Activated CD4-positive, alpha-beta memory T cell treated with anti-CD3 and anti-CD28 coated beads, Interleukin-2, amount 10 ng/mL, durations not matched to agents 7 days and 5 days (primary cell): Measurements from ENCODE around the gene RDH13. TPM values are rescaled to one million over a fixed set of nuclear protein-coding genes. Genes with fewer than 3 reads are reported as not detected.

Experiments used
- CTCF ChIA-PET: fragments of 350-600 bp; sonication (Branson Sonifier 250); formaldehyde crosslinking; loops from one replicate; lab custom pipeline; 2021; ENCODE audit warnings: antibody characterized with exemption, inconsistent platforms; lab: Charles Lee
- POLR2A ChIA-PET: fragments of 350-600 bp; sonication (Branson Sonifier 250); formaldehyde crosslinking; loops from one replicate; lab custom pipeline; 2021; ENCODE audit warnings: antibody characterized with exemption; lab: Charles Lee
- DNase-seq: peaks from one replicate; pipeline ENCODE4 v3.0.0-alpha.2; 2020
- H3K27ac Mint-ChIP-seq: one replicate; pipeline ENCODE4 v1.8.0; 2021; ENCODE audit warnings: mild to moderate bottlenecking, mixed read lengths
- H3K27me3 Mint-ChIP-seq: one replicate; pipeline ENCODE4 v1.8.0; 2021; ENCODE audit warnings: mixed read lengths
- H3K36me3 Mint-ChIP-seq: one replicate; pipeline ENCODE4 v1.8.0; 2021; ENCODE audit warnings: low read depth, mixed read lengths
- H3K4me1 Mint-ChIP-seq: one replicate; pipeline ENCODE4 v1.8.0; 2021; ENCODE audit warnings: mixed read lengths
- H3K4me3 Mint-ChIP-seq: one replicate; pipeline ENCODE4 v1.8.0; 2021; ENCODE audit warnings: mild to moderate bottlenecking, mixed read lengths
- H3K9me3 Mint-ChIP-seq: one replicate; pipeline ENCODE4 v1.8.0; 2021; ENCODE audit warnings: mixed read lengths
- total RNA-seq, 2 experiments: library from RNA; stranded (reverse); gene quantifications; one replicate each; pipeline ENCODE4 v1.2.3, GENCODE V29; 2021

The RDH13 gene
- total RNA-seq, 2 experiments from 2014 or later: 15.3 to 15.5 TPM

DNA sequence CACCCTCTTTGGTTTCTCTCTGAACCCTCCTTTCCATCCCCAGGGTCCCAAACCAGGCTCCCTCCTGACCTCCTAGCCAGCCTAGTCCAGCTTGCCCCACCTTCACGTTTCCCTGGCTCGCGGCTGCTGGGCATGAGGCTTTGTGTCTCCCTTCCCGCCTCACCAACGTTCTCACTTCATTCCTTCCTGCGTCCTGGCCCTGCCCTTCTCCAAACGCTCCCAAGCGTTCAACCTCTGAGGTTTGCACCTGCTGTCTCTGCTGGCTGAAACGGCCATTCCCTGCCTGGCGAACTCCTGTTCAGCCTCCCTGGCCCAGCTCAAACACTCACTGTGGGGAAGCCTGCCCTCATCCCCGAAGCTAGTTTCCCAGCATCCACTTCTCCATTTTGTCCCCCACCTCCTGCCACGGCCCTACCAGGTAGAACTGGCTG, 25.1 kb upstream of the RDH13 start:
- Mint-ChIP-seq H3K36me3 (peaks cover 27% of the 10 kb centered on the region), H3K9me3 (no peaks in the 10 kb centered on the region), H3K4me1 (peaks cover 21% of the 10 kb centered on the region), H3K27me3 (peaks cover 45% of the 10 kb centered on the region), H3K4me3 (no peak overlapping the region), H3K27ac (no peak overlapping the region)
- ChIA-PET CTCF (interaction anchor here (0.6 to 2.0 kb wide), 10 partner anchors 13 to 416 kb away, joined by 3 to 10 read pairs (median 4); partner anchors contain the start of gene KMT5C), POLR2A (interaction anchor here (0.8 to 1.7 kb wide), 2 partner anchors 29 to 207 kb away, joined by 3 to 8 read pairs; partner anchors contain the start of gene PPP1R12C)
- no peak for DNase-seq

DNA sequence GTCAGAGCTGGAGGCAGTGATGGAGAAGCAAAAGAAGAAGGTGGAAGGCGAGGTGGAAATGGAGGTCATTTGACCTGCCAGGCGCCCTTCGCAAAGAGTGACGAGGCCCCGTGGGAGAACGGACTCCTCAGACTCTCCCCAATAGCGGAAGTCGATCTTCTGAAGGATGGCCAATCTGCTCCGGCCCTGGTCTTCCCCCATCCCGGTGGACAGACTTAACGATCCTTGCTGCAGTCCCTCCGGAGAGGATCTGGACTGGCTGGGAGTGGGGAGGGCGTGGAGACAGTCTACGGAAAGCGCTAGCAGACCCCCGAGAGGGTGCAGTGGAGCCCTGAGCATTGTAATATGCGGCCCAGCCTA, 24.6 kb upstream of the RDH13 start:
- ChIA-PET POLR2A (interaction anchor here (0.9 to 1.7 kb wide), 2 partner anchors 25 to 29 kb away, joined by 3 to 8 read pairs; partner anchors contain the start of genes PPP1R12C and RDH13), CTCF (interaction anchor here (1.1 to 2.0 kb wide), 3 partner anchors 48 to 416 kb away, joined by 4 to 6 read pairs (median 4); no protein-coding TSS in a partner anchor)
- DNase-seq: no peak
- Mint-ChIP-seq H3K4me3 (no peak overlapping the region), H3K27ac (no peak overlapping the region), H3K27me3 (peaks cover 50% of the 10 kb centered on the region), H3K9me3 (no peaks in the 10 kb centered on the region), H3K4me1 (peaks cover 26% of the 10 kb centered on the region), H3K36me3 (peaks cover 27% of the 10 kb centered on the region)

DNA sequence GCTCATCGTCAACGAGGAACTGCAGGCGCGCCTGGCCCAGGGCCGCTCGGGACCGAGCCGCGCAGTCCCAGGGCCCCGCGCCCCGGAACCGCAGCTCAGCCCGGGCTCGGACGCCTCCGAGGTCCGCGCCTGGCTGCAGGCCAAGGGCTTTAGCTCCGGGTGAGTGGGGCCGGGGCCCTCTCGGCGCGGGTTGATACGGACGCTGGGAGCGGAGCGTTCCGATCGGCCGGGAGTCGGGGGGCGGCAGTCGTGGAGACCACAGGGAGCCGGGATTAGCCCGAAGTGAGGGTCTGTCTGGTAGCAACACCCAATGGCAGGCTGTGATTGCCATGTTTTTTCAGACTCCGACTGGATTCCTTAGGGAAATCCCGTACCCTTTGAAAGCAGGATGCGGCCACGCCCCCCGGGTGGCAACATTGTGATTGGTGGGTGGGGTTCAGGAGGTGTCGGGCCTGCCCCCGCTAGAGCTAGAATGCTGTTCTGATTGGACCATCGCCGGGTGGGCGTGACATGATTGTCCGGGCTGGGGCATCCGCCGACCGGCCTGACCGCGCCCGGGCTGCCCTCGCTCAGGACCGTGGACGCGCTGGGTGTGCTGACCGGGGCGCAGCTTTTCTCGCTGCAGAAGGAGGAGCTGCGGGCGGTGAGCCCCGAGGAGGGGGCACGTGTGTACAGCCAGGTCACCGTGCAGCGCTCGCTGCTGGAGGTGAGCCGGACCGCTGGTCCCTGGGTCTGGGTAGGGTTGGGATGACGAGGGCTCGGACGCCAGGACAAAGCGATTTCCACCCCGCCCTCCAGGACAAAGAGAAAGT, 24.0 kb upstream of the RDH13 start:
- Mint-ChIP-seq H3K27me3 (peaks cover 53% of the 10 kb centered on the region), H3K4me3 (no peak overlapping the region), H3K9me3 (no peaks in the 10 kb centered on the region), H3K4me1 (peaks cover 32% of the 10 kb centered on the region), H3K36me3 (peaks cover 27% of the 10 kb centered on the region), H3K27ac (no peak overlapping the region)
- peak; percentile 48 for DNase-seq
- ChIA-PET POLR2A (interaction anchor here (0.9 to 1.7 kb wide), 6 partner anchors 9 to 320 kb away, joined by 3 to 8 read pairs (median 3); partner anchors contain the start of genes PPP1R12C and RDH13), CTCF (no interaction called here)

DNA sequence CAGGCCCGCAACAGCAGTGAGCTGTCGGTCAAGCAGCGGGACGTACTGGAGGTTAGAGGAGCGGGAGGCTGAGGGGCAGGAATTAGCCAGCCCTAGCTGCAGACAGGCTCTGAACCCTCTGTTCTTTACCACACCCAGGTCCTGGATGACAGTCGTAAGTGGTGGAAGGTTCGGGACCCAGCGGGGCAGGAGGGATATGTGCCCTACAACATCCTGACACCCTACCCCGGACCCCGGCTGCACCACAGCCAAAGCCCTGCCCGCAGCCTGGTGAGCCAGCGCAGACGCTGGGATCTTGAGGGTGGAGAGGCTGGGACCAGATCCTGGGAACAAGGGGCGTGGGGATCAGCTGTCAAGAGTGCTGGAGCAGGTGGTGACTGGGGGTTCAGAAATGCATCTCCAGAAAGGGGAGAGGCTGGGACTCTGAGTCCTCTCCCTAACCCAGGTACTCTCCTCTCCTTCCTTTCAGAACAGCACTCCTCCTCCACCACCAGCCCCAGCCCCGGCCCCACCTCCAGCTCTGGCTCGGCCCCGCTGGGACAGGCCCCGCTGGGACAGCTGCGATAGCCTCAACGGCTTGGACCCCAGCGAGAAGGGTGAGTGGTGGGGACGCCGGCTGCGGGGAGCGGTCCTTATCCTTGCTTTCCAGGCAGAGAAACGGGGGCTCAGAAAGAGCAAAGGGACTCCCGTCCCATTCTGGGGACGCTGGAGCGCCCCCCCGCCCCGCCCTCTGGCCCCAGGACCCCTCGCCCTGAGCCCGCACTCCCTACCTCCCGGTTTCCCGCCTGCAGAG, 23.2 kb upstream of the RDH13 start:
- ChIA-PET POLR2A (interaction anchor here (1.1 to 1.5 kb wide), 4 partner anchors 10 to 320 kb away, joined by 3 read pairs; no protein-coding TSS in a partner anchor), CTCF (interaction anchor here (1.2 kb wide), 1 partner anchor 74 kb away, joined by 3 read pairs; no protein-coding TSS in a partner anchor)
- H3K4me1 Mint-ChIP-seq: peaks cover 36% of the 10 kb centered on the region
- DNase-seq: no peak
- no peak overlapping the region for H3K27ac Mint-ChIP-seq
- H3K9me3 Mint-ChIP-seq: no peaks in the 10 kb centered on the region
- peaks cover 55% of the 10 kb centered on the region for H3K27me3 Mint-ChIP-seq
- peaks cover 27% of the 10 kb centered on the region for H3K36me3 Mint-ChIP-seq
- H3K4me3 Mint-ChIP-seq: no peak overlapping the region

DNA sequence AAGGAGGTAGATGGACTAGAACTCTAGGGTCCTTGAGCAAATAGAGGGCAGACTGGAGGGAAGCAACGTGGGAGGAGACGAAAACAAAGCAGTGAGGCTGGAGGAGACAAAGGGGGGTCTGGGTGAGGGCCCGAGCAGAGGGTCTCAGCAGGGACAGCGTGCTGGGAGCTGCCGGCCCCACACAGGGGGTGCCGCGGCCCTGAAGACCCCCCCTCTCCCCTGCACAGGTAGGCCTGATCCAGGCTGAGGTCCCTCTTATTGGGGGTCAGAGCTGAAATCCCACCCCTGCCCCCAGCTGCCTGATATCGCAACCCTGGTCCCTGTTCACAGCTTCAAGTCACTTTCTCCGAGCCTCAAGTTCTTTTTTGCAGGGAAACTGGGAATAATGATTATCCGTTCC, 21.5 kb upstream of the RDH13 start:
- peaks cover 20% of the 10 kb centered on the region for H3K36me3 Mint-ChIP-seq
- H3K9me3 Mint-ChIP-seq: no peaks in the 10 kb centered on the region
- H3K27ac Mint-ChIP-seq: no peak overlapping the region
- peaks cover 51% of the 10 kb centered on the region for H3K4me1 Mint-ChIP-seq
- ChIA-PET CTCF (no interaction called here), POLR2A (interaction anchor here (1.5 kb wide), 1 partner anchor 33 kb away, joined by 7 read pairs; the partner anchor contains the start of gene PPP1R12C)
- H3K27me3 Mint-ChIP-seq: peaks cover 57% of the 10 kb centered on the region
- DNase-seq: no peak
- no peak overlapping the region for H3K4me3 Mint-ChIP-seq

DNA sequence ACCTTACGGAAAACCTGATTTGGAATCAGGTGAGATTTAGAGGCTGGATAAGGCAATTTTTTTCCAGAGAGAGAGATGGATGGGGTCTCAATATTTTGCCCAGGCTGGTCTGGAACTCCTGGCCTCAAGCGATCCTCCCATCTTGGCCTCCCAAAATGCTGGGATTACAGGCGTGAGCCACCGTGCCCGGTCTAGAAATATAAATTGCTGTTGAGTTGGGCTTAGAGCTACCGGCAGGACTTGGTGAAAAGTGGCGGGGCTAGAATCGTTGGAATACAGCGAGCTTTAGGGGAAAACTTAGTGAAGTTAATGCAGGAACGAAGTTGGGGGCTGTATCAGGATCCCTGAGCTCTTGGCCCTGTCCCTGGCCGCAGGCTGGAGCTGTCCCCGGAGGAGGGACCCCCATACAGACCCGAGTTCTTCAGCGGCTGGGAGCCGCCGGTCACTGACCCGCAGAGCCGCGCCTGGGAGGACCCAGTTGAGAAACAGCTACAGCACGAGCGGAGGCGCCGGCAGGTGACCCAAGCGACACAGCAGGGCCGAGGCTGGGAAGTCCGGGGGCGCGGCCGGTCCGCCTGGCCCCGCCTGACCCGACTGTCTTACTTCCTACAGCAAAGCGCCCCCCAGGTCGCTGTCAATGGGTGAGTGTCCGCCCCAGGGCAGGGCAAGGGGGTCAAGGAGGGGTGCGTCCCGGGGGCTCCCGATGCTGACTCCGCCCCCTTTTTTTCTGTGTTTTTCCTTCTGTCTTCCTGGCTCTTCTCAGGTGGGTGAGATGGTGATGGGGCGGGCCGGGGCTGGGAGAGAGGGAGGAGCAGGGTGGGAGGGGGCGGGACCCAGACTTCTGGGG, 20.3 kb upstream of the RDH13 start:
- ChIA-PET POLR2A (no interaction called here), CTCF (no interaction called here)
- no peak overlapping the region for H3K27ac Mint-ChIP-seq
- H3K4me3 Mint-ChIP-seq: no peak overlapping the region
- H3K9me3 Mint-ChIP-seq: no peaks in the 10 kb centered on the region
- no peak for DNase-seq
- H3K27me3 Mint-ChIP-seq: peaks cover 54% of the 10 kb centered on the region
- peaks cover 14% of the 10 kb centered on the region for H3K36me3 Mint-ChIP-seq
- H3K4me1 Mint-ChIP-seq: peaks cover 50% of the 10 kb centered on the region

DNA sequence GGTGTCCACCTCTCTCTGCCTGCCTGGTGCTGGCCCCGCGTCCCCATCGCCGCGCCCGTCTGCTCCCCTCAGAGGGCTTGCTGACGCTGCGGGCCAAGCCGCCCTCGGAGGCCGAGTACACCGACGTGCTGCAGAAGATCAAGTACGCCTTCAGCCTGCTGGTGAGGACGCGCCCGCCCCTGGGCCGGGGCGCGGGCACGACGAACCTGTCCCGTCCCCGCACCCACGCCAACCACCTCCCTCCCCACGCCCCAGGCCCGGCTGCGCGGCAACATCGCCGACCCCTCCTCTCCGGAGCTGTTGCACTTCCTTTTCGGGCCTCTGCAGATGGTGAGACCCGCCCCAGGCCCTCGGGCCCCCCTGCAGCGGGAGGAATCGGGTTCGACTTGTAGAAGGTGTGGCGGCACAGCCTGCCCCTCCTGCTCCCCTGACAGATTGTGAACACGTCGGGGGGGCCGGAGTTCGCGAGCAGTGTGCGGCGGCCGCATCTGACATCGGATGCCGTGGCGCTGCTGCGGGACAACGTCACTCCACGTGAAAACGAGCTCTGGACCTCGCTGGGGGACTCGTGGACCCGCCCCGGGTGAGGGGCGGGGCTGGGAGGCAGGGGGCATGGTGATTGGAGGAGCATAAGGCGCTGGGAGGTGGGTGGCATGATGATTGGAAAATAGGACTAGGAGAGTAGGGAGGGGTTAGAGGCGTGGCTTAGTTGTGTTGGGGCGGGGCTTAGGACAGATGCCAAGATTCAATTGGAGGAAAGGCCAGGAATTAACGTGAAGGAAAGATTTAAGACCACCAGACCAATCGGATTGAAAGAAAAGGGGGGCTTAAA, 19.3 kb upstream of the RDH13 start:
- H3K4me1 Mint-ChIP-seq: peaks cover 40% of the 10 kb centered on the region
- CTCF ChIA-PET: no interaction called here

DNA sequence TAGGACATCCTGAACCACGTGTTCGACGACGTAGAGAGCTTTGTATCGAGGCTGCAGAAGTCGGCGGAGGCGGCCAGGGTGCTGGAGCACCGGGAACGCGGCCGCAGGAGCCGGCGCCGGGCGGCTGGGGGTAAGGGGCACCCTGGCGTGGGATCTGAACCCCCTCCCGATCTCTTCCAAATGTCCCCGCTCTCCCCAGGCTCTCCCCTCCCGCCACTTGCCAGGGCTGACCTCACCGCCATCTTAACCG, 18.7 kb upstream of the RDH13 start:
- H3K4me3 Mint-ChIP-seq: peak overlapping the region; percentile 77
- ChIA-PET CTCF (no interaction called here), POLR2A (interaction anchor here (1.1 kb wide), 1 partner anchor 12 kb away, joined by 4 read pairs; no protein-coding TSS in a partner anchor)
- peaks cover 44% of the 10 kb centered on the region for H3K27me3 Mint-ChIP-seq
- peak overlapping the region; percentile 84 for H3K27ac Mint-ChIP-seq
- H3K4me1 Mint-ChIP-seq: peaks cover 36% of the 10 kb centered on the region
- DNase-seq: no peak
- no peaks in the 10 kb centered on the region for H3K9me3 Mint-ChIP-seq
- H3K36me3 Mint-ChIP-seq: peaks cover 5% of the 10 kb centered on the region

More for the DNA sequence above, 19.3 kb upstream of the RDH13 start:
- Mint-ChIP-seq H3K27me3 (peaks cover 44% of the 10 kb centered on the region), H3K27ac (no peak overlapping the region), H3K9me3 (no peaks in the 10 kb centered on the region), H3K4me3 (peak overlapping the region; percentile 77), H3K36me3 (peaks cover 6% of the 10 kb centered on the region)
- peak; percentile 61 for DNase-seq
- POLR2A ChIA-PET: interaction anchor here (1.1 kb wide), 1 partner anchor 12 kb away, joined by 4 read pairs; no protein-coding TSS in a partner anchor

DNA sequence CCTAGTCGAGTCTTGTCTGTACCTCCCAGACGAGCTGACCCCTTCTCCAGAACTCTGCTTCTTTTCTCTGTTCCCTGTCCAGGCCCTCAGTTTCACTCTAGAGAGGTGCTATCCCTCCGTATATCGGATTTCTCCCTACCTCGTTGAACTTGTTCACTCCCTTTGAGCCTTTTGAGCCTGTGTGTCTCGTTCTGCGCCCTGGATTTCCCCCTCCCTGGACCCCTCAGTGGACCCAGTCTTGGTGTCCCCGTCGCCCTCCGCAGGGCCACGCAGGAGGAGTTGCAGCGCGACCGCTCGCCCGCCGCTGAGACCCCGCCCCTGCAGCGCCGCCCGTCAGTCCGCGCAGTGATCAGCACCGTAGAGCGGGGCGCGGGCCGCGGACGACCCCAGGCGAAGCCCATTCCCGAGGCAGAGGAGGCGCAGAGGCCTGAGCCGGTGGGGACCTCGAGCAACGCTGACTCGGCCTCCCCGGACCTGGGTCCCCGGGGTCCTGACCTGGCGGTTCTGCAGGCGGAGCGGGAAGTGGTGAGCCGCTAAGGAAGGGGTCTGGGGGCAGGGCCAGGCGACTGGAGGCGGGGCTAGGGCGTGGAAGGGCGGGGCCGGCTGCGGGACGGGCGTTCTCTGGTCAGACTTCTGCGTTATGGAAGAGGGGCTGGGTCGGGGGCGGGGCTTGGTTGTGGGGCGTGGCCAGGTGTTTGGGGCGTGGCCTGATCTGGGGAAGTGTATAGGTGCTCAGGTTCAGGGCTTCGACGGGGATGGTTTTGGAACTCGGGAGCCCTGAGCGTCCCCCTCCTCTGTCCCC, 18.2 kb upstream of the RDH13 start:
- H3K4me1 Mint-ChIP-seq: peaks cover 36% of the 10 kb centered on the region
- peaks cover 5% of the 10 kb centered on the region for H3K36me3 Mint-ChIP-seq
- peak overlapping the region; percentile 77 for H3K4me3 Mint-ChIP-seq
- POLR2A ChIA-PET: interaction anchor here (0.9 to 2.2 kb wide), 8 partner anchors 11 to 555 kb away, joined by 3 to 18 read pairs (median 3); partner anchors contain the start of genes PPP1R12C, RDH13, TMEM238 and UBE2S
- peak; percentile 97 for DNase-seq
- no peaks in the 10 kb centered on the region for H3K9me3 Mint-ChIP-seq
- CTCF ChIA-PET: interaction anchor here (1.1 to 1.6 kb wide), 3 partner anchors 9 to 572 kb away, joined by 3 to 5 read pairs (median 3); partner anchors contain the start of gene RDH13
- H3K27ac Mint-ChIP-seq: peak overlapping the region; percentile 84
- H3K27me3 Mint-ChIP-seq: peaks cover 43% of the 10 kb centered on the region

DNA sequence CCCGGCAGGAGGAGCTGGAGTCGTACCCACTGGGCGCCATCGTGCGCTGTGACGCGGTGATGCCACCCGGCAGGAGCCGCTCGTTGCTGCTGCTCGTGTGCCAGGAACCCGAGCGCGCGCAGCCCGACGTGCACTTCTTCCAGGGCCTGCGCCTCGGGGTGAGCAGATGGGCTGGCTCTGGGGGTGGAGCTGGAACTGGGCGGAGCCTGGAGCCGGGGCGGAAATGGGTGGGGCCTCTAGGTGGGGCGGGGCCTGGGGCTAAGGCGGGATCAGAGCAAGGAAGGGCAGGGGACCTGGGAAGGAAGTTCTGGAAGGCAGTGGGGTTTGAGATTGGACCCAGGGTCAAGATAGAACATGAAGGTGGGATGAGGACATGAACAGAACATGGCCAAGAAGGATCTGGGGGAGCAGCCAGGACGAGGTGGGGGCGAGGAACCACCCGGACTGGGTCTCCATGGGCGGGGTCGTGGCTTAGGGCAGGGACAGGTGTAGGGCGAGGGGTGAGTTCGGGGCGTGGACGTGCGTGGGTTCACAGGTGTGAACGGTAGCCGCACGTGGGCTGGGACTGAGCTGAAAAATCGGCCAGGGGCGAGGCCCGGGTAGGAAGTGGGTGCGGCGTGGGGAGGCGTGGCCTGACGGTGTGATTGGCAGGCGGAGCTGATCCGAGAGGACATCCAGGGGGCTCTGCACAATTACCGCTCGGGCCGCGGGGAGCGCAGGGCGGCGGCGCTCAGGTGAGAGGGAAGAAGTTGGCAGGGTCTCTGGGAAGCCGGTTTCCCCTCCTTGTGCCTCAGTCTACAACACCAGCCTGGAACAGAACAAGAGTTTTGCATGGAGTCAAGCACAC, 17.4 kb upstream of the RDH13 start:
- no peaks in the 10 kb centered on the region for H3K9me3 Mint-ChIP-seq
- ChIA-PET CTCF (interaction anchor here (0.6 to 1.6 kb wide), 5 partner anchors 10 to 912 kb away, joined by 3 to 5 read pairs (median 3); partner anchors contain the start of gene RDH13), POLR2A (interaction anchor here (0.9 to 2.2 kb wide), 7 partner anchors 15 to 556 kb away, joined by 3 to 18 read pairs (median 3); partner anchors contain the start of genes PPP1R12C, RDH13, TMEM238 and UBE2S)
- peak; percentile 87 for DNase-seq
- peaks cover 36% of the 10 kb centered on the region for H3K4me1 Mint-ChIP-seq
- H3K27ac Mint-ChIP-seq: peak overlapping the region; percentile 84
- peaks cover 34% of the 10 kb centered on the region for H3K27me3 Mint-ChIP-seq
- peak overlapping the region; percentile 77 for H3K4me3 Mint-ChIP-seq
- peaks cover 5% of the 10 kb centered on the region for H3K36me3 Mint-ChIP-seq
